Omental fat pad (tissue), 4 donors: Measurements from ENCODE around the gene CMIP. TPM values are rescaled to one million over a fixed set of nuclear protein-coding genes. Genes with fewer than 3 reads are reported as not detected.

Source experiments
- ATAC-seq: fragments of 150-250 bp; one replicate; pipeline ENCODE4 v1.9.1; 2016; ENCODE audit warnings: mild to moderate bottlenecking, moderate library complexity; ENCODE audit not compliant: low FRiP score
- DNase-seq: peaks from one replicate; pipeline ENCODE4 v3.0.0-alpha.2; 2019; ENCODE audit warnings: low spot score
- CTCF ChIP-seq, 3 donors: fragments of 450-650 bp; IDR thresholded peaks; one replicate each; pipeline ENCODE4 v1.5.1; 2016 to 2017; ENCODE audit warnings: antibody characterized with exemption in 3 of 3, mild to moderate bottlenecking in 3 of 3, moderate library complexity in 2 of 3
- total RNA-seq, 4 donors: library from RNA; depleted of rRNA; stranded (reverse); fragments of >200 nt; gene quantifications; one replicate each; pipeline ENCODE4 v1.1.0, GENCODE V29; 2016

CMIP gene
- total RNA-seq, 4 donors from 2014 or later, result 15.8 to 52.8 (median 32.0) TPM

- DNase-seq, result no peak
- TF ChIP-seq CTCF (IDR thresholded peaks at IDR 0.05), result no peak
- no peak for ATAC-seq
Observed at GRCh38 chr16:81496742-81497141, 52.1 kb downstream of the CMIP start.

DNA sequence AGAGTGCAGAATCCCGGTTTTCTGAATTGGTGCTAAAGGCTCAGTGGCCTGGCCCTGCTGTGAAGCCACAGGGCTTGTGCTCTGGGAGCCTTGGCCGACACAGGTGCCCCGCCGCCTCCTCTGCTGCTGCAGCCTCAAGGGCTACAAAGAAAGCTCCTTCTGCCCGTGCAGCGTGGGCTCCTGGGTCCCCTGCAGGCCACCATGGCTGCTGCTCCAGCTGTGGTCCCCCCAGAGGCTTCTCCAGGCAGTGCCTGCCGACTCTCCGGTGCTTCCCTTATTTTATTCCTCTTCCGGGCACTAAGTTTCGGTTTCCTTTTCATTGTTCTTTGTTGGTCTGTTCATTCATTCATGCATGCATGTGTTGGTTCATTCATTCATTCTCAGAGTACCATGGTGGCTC lies 53.1 kb downstream of the CMIP start:
- ATAC-seq (no peak), DNase-seq (no peak)
- no peak for TF ChIP-seq CTCF (IDR thresholded peaks at IDR 0.05)

DNA sequence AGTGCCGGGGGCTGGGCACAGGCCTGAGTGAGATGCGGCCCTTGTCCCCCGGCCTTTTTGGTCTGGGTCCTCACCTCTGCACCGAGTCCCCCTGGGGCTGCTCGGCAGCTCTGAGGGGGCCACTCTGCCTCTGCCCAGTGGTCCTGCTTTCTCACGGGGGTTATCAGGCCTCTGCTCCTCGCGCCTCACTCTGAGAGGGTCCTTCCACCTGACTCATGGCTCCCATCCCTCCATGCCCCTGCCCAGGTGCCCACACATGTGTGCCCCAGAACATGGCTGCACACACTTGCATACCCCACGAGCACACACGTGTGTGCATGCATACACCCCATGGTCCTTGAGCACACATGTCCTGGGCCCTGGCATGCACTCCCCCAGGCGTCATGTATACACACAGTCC lies 53.7 kb downstream of the CMIP start:
- no peak for ATAC-seq
- no peak for DNase-seq
- TF ChIP-seq CTCF (IDR thresholded peaks at IDR 0.05), result no peak

DNA sequence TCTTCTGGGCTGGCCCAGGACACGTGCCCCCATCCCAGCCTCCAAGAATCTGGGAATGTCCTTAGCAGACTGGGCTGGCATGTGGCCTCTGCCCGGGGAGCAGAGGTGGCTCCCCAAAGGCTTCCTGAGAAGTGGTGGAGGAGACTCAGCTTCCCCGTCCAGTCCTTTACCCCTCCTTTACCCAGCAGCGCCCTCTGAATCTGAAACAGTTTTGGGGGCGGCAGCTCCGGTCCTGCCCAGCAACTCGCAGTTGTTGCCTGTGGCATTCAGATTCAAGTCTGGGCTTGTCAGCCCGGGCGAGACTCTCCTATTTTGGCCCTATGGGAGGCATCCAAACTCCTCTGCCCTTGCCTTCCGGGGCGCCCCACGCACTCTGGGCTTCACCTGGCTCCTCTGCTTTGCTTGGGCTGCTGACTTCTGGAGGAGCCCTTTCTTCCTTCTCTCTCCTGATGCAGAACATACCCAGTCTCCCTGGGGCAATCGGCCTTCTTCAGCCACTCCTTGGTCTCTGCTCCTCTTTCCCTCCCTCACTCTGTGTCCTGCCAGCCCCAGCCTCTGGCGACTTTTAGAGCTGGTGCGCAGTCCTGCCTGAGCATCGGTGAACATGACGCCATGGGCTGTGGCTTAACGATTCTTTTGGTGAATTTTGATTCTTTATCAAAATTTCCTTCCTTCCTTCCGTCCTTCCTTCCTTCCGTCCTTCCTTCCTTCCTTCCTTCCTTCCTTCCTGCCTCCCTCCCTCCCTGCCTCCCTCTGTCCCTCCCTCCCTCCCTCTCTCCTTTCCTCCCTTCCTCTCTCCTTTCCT lies 55.2 kb downstream of the CMIP start:
- no peak for DNase-seq
- ATAC-seq, result no peak
- no peak for TF ChIP-seq CTCF (IDR thresholded peaks at IDR 0.05)

- DNase-seq, result no peak
- TF ChIP-seq CTCF (IDR thresholded peaks at IDR 0.05), result no peak
Observed at GRCh38 chr16:81500833-81501521, 56.4 kb downstream of the CMIP start.

GRCh38 chr16:81502396-81503070 lies 57.9 kb downstream of the CMIP start:
- TF ChIP-seq CTCF (IDR thresholded peaks at IDR 0.05), result no peak
- ATAC-seq, result no peak
- no peak for DNase-seq

More at GRCh38 chr16:81500833-81501521, 56.4 kb downstream of the CMIP start:
- ATAC-seq, result no peak
